ENCODE measurements around the gene TSSK6.
"Not testable (repeated sequence)": the region's sequence is repeated elsewhere in the genome, so short reads cannot be mapped to it uniquely, and the experiment has no call there.

The TSSK6 gene

DNA sequence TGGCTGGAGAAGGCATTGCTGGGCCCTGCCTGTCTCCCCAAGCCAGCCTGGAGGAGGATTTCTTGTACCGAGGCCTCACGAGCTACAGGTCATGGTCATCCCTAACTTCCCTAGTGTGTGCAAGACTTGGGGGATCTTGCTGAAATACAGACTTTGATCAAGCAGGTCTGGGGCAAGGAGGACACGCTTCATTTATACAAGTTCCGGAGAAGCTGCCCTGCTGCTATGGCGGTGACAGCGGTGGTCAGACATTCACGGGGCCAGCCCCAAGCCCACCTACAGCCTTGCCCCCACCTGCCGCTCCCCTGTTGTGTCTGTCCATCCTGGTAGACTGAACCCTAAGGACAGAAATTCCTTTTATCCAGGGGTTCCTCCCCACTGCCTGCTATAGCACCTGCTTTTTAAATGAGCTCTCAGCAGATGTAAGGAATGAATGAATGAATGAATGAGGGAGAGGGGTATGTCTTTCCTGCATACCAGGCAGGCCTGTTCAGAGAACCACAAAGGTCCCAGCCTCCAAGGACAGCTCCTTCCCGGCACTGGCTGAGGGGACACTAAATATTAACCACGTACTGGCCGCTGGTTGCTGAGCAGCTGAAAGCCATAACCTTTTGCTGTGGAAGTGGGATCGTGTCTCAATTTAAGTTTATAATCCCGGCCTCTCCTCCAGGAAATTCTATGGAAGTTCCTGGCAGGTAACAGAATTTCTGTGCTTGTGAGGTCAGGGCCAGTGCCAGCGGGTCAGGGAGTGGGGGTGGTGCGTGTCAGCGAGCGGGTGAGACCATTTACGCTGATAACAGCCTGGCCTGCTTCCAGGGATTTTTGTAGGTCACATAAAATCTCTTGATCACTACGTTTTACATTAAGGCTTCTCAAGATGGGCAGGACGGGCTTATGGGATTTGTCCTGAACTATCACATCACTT is 27.1 kb downstream of the TSSK6 start:
- DNase-seq (ENCODE audit: low read depth), result no peak

DNA sequence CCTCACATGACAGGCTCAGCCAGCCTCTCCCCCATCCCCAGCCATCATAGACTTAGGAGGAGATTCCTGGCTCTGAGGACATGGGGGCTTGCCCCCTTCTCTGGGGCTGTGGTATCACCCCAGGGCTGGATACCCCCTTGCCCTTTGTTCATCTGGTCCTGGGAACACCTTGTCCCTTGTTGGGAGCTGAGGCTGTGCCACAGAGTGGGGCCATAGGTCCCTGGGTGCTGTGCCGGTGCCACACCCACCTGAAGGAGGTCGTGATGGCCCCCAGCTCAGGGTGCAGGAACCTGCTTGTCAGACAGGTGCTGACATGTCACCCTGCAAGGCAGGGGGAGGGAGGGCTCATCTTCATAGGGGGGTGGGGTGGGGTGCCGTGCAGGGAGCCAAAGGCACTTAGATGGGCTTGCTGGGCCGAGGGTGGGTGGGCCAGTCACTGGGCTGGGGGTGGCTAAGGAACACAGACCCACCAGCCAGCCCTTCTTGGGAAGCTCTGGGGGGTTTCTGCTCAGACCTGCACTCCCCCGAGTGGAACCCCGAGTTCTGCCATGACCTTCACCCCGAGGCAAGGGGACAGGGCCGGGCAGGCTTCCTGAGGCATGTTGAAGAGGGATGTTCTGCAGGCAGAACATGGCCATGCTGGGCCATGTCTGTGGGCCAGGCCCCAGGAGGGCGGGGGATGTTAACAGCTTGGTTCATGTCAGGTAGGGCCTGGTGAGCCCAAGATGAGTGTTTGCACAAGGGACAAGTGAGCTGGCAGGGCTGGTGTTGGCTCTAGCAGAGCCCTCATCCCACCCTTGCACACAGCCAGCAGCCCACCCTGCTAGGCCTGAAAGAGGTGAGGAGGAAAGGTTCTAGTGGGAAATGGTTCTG is 28.0 kb downstream of the TSSK6 start:
- no peak for DNase-seq (ENCODE audit: low read depth)

DNA sequence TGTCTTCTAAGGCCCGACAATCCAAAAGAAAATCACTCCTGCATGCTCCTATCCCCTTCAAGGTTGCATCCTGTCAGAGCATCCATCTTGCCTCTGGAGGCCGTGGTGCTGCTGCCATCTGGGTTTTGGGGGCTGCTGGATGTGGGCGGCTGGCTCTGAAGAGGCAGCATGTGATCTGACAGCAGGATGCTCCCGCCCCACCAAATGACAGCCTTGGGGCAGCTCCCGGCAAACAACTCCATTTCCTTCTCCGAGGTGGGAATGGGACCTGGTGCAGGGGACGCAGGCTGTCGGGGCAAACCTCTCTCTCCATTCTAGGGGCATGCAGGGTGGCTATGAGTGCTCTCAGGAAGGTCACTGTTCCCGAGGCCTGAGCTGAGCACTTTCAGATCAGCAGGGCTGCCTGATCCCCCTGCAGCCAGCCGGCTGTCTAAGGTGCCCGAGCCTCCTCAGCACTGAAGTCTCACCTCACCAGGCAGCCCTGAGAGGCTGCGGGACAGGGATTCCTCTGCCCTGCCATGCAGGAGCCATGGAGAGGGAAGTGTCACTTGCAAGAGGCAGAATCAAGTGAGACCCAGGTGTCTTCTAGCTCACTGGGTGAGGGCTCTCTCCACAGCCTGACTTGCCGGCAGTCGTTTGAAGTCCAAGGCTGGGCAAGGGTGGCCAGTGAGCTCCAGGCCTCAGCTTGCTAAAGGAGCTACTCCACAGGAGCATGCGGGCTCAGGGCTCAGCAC is 28.8 kb downstream of the TSSK6 start:
- DNase-seq (ENCODE audit: low read depth), result no peak

- no peak for DNase-seq (ENCODE audit: low read depth)
Observed at GRCh38 chr19:19485998-19486290, 29.4 kb downstream of the TSSK6 start.

- no peak for DNase-seq (ENCODE audit: low read depth)
Observed at GRCh38 chr19:19485161-19485997, 30.0 kb downstream of the TSSK6 start.

- DNase-seq (ENCODE audit: low read depth), result no peak
Observed at GRCh38 chr19:19482809-19483596, 32.3 kb downstream of the TSSK6 start.

DNA sequence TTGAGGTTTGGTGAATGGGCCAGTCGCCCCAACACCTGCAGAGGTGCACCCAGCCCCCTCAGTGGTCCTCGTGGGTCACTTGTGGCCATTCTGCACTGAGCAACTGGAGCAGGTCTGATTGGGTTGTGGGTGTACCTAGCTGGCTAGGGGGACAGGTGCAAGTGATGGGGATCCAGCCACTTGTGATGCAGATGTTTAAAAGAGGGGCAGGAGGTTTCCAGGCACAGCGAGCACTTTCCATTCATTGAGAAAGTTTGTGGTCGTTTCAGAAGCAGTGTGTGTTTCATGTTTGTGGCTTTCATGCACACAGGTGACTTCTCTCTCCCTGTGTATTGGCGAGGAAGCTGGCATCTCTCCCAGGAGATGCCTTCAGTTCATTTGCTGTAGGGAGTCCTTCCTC is 34.7 kb downstream of the TSSK6 start:
- DNase-seq (ENCODE audit: low read depth), result no peak

- DNase-seq (ENCODE audit: low read depth), result no peak
Observed at GRCh38 chr19:19477705-19478383, 37.5 kb downstream of the TSSK6 start.

GRCh38 chr19:19475849-19476828 is 39.2 kb downstream of the TSSK6 start:
- DNase-seq (ENCODE audit: low read depth), result no peak

- no peak for DNase-seq (ENCODE audit: low read depth)
Observed at GRCh38 chr19:19475015-19475765, 40.2 kb downstream of the TSSK6 start.

DNA sequence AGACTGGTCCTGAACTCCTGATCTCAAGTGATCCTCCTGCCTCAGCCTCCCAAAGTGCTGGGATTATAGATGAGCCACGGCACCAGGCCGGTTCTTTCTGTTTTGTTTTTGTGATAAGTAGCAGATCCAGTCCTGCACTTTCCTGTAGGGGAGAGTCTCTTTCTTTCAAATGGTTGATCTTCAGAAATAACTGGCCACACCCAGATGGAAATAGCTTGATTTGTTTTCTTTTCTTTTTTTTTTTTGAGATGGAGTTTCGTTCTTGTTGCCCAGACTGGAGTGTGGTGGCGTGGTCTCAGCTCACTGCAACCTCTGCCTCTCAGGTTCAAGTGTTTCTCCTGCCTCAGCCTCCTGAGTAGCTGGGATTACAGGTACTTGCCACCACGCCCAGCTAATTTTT is 43.2 kb downstream of the TSSK6 start:
- DNase-seq (ENCODE audit: low read depth), result not testable (repeated sequence)

DNA sequence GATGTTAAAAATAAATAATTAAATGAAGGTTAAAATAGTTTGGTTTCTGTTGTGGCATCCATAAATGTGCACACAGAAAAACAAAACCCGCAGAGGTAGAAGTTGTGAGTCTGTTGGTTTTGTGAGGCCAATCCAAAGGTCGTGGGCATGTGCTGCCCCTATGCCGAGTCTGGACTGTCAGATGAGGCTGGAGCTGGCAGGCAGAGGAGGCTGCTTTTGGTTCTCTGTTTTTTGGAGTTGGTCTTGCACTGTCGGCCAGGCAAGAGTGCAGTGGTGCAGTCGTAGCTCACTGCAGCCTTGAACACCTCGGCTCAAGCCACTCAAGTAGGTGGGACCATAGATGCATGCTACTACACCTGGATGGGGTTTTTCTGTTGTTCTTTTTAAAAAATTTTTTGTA is 43.7 kb downstream of the TSSK6 start:
- no peak for DNase-seq (ENCODE audit: low read depth)

- no peak for DNase-seq (ENCODE audit: low read depth)
Observed at GRCh38 chr19:19470579-19470978, 44.8 kb downstream of the TSSK6 start.

- DNase-seq (ENCODE audit: low read depth), result no peak
Observed at GRCh38 chr19:19468424-19469050, 46.8 kb downstream of the TSSK6 start.

DNA sequence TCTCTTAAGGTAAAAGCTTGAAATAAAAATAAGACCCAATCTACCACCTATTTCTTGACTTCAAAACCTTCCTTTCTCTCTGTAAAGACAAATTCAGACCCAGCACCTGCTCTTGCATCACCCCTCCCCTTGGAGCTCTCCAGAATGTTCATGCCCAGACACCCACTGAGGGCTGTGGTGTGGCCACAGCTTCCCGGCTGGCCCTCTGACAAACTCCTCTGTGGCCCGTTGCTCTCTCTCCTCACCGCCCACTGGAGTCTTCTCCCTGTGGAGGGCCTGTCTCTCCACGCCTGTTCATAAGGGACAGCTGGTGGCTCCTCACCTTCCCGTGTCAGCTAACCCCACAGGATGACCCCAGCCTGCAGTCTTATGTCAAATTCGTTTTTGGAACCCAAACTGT is 49.1 kb downstream of the TSSK6 start:
- no peak for DNase-seq (ENCODE audit: low read depth)

- DNase-seq (ENCODE audit: low read depth), result no peak
Observed at GRCh38 chr19:19465436-19466070, 49.8 kb downstream of the TSSK6 start.
